PFSK-1 (cell line): ENCODE measurements around the gene TCAP.

Experiments used
- SIN3A ChIP-seq: IDR thresholded peaks from 2 replicates; pipeline ENCODE4 v1.6.1; 2012; ENCODE audit warnings: mild to moderate bottlenecking, low read length, moderate library complexity, borderline replicate concordance; ENCODE audit not compliant: insufficient read depth
- TF ChIP-seq, protein P1 (sequence below), 2 experiments: IDR thresholded peaks; 2 replicates each; pipeline versions ENCODE4 v1.6.1 to v1.8.0; 2011 to 2012; ENCODE audit warnings: low read depth in 2 of 2, low read length in 2 of 2, control low read depth in 1 of 2, inconsistent platforms in 1 of 2, mild to moderate bottlenecking in 1 of 2, moderate library complexity in 1 of 2; ENCODE audit not compliant: insufficient read depth in 1 of 2

DNA sequence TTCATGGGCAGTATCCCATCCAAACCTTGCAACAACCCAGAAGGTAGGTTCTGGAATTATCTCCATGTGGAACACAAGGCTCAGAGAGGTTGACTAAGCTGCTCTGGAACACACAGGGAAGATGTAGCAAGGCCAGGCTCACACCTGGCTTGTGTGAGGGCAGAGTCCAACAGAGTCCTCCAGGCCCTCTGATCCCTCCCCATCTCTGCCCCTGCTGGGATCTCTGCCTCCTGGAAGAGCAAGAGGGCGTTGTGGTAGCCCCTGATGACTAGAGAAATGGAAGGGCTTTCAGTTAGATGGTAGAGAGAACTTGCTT is 45.4 kb upstream of the TCAP start:
- TF ChIP-seq, protein P1, sequence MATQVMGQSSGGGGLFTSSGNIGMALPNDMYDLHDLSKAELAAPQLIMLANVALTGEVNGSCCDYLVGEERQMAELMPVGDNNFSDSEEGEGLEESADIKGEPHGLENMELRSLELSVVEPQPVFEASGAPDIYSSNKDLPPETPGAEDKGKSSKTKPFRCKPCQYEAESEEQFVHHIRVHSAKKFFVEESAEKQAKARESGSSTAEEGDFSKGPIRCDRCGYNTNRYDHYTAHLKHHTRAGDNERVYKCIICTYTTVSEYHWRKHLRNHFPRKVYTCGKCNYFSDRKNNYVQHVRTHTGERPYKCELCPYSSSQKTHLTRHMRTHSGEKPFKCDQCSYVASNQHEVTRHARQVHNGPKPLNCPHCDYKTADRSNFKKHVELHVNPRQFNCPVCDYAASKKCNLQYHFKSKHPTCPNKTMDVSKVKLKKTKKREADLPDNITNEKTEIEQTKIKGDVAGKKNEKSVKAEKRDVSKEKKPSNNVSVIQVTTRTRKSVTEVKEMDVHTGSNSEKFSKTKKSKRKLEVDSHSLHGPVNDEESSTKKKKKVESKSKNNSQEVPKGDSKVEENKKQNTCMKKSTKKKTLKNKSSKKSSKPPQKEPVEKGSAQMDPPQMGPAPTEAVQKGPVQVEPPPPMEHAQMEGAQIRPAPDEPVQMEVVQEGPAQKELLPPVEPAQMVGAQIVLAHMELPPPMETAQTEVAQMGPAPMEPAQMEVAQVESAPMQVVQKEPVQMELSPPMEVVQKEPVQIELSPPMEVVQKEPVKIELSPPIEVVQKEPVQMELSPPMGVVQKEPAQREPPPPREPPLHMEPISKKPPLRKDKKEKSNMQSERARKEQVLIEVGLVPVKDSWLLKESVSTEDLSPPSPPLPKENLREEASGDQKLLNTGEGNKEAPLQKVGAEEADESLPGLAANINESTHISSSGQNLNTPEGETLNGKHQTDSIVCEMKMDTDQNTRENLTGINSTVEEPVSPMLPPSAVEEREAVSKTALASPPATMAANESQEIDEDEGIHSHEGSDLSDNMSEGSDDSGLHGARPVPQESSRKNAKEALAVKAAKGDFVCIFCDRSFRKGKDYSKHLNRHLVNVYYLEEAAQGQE (IDR thresholded peaks at IDR 0.05; ENCODE audit: insufficient read depth in 1 of 2, low read depth in 2 of 2, low read length in 2 of 2): no peak
- TF ChIP-seq SIN3A: no peak
